ENCODE measurements around the gene CRYL1. TPM values are rescaled to one million over a fixed set of nuclear protein-coding genes. Genes with fewer than 3 reads are reported as not detected.

CRYL1 gene
- total and polyA plus RNA-seq, 2 of the 13 experiments (the other 11 are each of a cell fraction or from before 2014, with no cell fraction given), result 57.2 to 115 TPM

DNA sequence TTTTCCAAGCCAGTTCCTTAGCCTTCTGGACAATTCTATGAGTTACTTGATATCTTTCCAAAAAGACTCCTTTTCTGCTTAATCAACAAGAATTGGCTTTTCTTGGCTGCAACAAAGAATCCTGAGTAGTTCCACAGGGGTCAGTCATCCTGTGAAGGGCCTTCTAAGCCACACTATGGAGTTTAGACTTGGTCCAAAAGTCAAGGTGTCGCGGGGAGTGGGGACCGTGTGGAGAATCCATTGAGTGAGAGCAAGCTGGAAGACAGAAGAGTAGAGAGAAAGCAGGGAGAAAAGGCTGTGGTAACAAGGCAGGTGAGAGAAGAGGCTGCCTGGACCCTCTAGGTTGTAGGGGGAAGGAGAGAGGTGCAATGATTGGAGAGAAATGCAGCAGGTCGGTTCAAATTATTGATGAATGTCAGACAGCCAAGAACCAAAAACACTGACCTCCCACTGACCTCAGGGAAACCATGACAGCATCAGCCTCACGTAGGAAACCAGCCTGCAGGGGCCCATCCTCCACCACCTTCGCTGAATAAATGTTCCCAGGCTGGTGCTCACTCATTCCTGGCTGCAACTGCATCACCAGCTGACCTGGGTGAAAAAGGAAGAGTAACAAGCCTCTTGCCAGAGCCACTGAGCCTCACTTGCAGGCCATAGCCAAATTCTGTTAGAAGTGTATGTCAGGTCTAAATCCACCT lies 34.2 kb upstream of the CRYL1 start (continued):
- TF ChIP-seq ZNF510 (CRISPR knock-in tag; IDR thresholded peaks at IDR 0.05; ENCODE audit: low read depth), result no peak
- TF ChIP-seq HNF4A (CRISPR knock-in tag; IDR thresholded peaks at IDR 0.05), result peak; percentile 68
- TF ChIP-seq GABPB1 (CRISPR knock-in tag; IDR thresholded peaks at IDR 0.05), result no peak
- TF ChIP-seq NFYC (CRISPR knock-in tag; IDR thresholded peaks at IDR 0.05), result no peak
- no peak for TF ChIP-seq KDM5B (CRISPR knock-in tag; IDR thresholded peaks at IDR 0.05; ENCODE audit: borderline replicate concordance)
- TF ChIP-seq ZNF260 (CRISPR knock-in tag; IDR thresholded peaks at IDR 0.05; ENCODE audit: borderline replicate concordance, low read depth), result no peak
- TF ChIP-seq NFKB2 (CRISPR knock-in tag; IDR thresholded peaks at IDR 0.05; ENCODE audit: borderline replicate concordance), result no peak
- TF ChIP-seq, protein P1, sequence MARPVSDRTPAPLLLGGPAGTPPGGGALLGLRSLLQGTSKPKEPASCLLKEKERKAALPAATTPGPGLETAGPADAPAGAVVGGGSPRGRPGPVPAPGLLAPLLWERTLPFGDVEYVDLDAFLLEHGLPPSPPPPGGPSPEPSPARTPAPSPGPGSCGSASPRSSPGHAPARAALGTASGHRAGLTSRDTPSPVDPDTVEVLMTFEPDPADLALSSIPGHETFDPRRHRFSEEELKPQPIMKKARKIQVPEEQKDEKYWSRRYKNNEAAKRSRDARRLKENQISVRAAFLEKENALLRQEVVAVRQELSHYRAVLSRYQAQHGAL (CRISPR knock-in tag; IDR thresholded peaks at IDR 0.05; ENCODE audit: not compliant biosample characterization), result no peak
- peak; percentile 5; the same call in 1 of the 2 replicates for TF ChIP-seq ZNF598 (CRISPR knock-in tag; IDR thresholded peaks at IDR 0.05; ENCODE audit: borderline replicate concordance)

DNA sequence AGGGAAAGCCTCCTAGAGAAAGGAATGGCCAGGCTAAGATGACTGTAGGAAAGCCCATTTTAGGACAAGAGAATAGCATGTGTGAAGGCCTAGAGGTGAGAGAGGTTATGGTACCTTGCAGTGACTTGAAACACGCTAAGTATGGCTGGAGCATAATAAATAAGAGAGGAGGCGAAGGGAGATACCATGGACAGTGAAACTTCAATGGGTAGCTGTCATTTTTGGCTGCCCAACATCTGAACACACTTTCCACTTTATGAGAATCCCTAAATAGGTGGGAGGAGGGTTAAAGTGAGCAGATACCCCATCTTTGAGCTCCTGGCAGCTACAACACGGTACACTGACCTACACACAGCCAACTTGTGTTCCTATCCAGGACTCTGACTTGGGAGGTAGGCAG lies 33.3 kb upstream of the CRYL1 start:
- BruUV-seq (replicated peaks), result no TSS peak
- ChIA-PET POLR2A (no interaction called here), CTCF (ENCODE audit: low intra/inter-chr PET ratio, low total read pairs) (no interaction called here)
- 61% methylated on average over 3 of the region's 3 CpGs for WGBS (ENCODE audit: low lambda C conversion rate)
- Histone ChIP-seq H2AFZ (ENCODE audit: low read length) (no peak overlapping the region), H3K27ac (ENCODE audit: extremely low read length, insufficient read depth, low read length) (peak overlapping the region; percentile 92), H3K9ac (ENCODE audit: insufficient read depth, low read depth, low read length) (peak overlapping the region; percentile 45; the same call in 1 of the 2 replicates), H3K4me2 (ENCODE audit: low read depth, low read length) (0 out of 2 replicates have a peak overlapping the region, but pooled peaks have one; percentile 38), H3K4me3 (replicated peaks in 1 of 3; ENCODE audit: insufficient read depth in 1 of 3, low read depth in 2 of 3, low read length in 3 of 3) (no peak overlapping the region; a peak in 1 of 6 replicates), H3K36me3 (replicated peaks in 1 of 2; ENCODE audit: control insufficient read depth in 1 of 2, insufficient read depth in 2 of 2, low read length in 2 of 2) (no peaks in the 10 kb centered on the region), H4K20me1 (ENCODE audit: insufficient read depth, low read length) (no peaks in the 10 kb centered on the region), H3K4me1 (ENCODE audit: insufficient read depth, low read length) (peaks cover 79% of the 10 kb centered on the region), H3K79me2 (ENCODE audit: insufficient read depth, low read length) (no peaks in the 10 kb centered on the region), H3K27me3 (ENCODE audit: control insufficient read depth in 1 of 2, insufficient read depth in 2 of 2, low read length in 2 of 2) (no peaks in the 10 kb centered on the region), H3K9me3 (ENCODE audit: low read length) (no peaks in the 10 kb centered on the region)
- ATAC-seq (no peak), DNase-seq (ENCODE audit: low spot score) (no peak), FAIRE-seq (no peak)
- no peak for TF ChIP-seq ZNF607 (CRISPR knock-in tag; IDR thresholded peaks at IDR 0.05; ENCODE audit: borderline replicate concordance)
- TF ChIP-seq ZNF260 (CRISPR knock-in tag; IDR thresholded peaks at IDR 0.05; ENCODE audit: borderline replicate concordance, low read depth), result no peak
- TF ChIP-seq, protein P2, sequence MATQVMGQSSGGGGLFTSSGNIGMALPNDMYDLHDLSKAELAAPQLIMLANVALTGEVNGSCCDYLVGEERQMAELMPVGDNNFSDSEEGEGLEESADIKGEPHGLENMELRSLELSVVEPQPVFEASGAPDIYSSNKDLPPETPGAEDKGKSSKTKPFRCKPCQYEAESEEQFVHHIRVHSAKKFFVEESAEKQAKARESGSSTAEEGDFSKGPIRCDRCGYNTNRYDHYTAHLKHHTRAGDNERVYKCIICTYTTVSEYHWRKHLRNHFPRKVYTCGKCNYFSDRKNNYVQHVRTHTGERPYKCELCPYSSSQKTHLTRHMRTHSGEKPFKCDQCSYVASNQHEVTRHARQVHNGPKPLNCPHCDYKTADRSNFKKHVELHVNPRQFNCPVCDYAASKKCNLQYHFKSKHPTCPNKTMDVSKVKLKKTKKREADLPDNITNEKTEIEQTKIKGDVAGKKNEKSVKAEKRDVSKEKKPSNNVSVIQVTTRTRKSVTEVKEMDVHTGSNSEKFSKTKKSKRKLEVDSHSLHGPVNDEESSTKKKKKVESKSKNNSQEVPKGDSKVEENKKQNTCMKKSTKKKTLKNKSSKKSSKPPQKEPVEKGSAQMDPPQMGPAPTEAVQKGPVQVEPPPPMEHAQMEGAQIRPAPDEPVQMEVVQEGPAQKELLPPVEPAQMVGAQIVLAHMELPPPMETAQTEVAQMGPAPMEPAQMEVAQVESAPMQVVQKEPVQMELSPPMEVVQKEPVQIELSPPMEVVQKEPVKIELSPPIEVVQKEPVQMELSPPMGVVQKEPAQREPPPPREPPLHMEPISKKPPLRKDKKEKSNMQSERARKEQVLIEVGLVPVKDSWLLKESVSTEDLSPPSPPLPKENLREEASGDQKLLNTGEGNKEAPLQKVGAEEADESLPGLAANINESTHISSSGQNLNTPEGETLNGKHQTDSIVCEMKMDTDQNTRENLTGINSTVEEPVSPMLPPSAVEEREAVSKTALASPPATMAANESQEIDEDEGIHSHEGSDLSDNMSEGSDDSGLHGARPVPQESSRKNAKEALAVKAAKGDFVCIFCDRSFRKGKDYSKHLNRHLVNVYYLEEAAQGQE (IDR thresholded peaks at IDR 0.05; ENCODE audit: borderline replicate concordance in 1 of 2, low read depth in 1 of 2, low read length in 2 of 2), result peak in 1 of 2 experiments; percentile 63; a peak in 1 of 4 replicates
- no peak for TF ChIP-seq NR3C1 (CRISPR knock-in tag; IDR thresholded peaks at IDR 0.05)
- TF ChIP-seq RBFOX2 (IDR thresholded peaks at IDR 0.05; ENCODE audit: low read depth, low read length), result no peak
- no peak for TF ChIP-seq ZNF768 (CRISPR knock-in tag; IDR thresholded peaks at IDR 0.05)
- TF ChIP-seq, protein P3, sequence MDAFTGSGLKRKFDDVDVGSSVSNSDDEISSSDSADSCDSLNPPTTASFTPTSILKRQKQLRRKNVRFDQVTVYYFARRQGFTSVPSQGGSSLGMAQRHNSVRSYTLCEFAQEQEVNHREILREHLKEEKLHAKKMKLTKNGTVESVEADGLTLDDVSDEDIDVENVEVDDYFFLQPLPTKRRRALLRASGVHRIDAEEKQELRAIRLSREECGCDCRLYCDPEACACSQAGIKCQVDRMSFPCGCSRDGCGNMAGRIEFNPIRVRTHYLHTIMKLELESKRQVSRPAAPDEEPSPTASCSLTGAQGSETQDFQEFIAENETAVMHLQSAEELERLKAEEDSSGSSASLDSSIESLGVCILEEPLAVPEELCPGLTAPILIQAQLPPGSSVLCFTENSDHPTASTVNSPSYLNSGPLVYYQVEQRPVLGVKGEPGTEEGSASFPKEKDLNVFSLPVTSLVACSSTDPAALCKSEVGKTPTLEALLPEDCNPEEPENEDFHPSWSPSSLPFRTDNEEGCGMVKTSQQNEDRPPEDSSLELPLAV (CRISPR knock-in tag; conservative IDR thresholded peaks at IDR 0.05; ENCODE audit: low read depth), result no peak
- TF ChIP-seq TCF12 (IDR thresholded peaks at IDR 0.05), result no peak
- TF ChIP-seq TCF12 (CRISPR knock-in tag; IDR thresholded peaks at IDR 0.05), result no peak
- in situ Hi-C loops (cut with HindIII; ENCODE audit: extremely low pct_ligation_motif_present, low pct_unique_long_range_greater_than_20kb) (no loop called here), intact Hi-C loops (cut with micrococcal nuclease; ENCODE audit: unreplicated experiment) (loop anchor here (1.0 kb wide), 1 partner anchor 8 kb away; the partner anchor contains the start of gene IFT88)

Data from HepG2 (cell line).